Body of pancreas (tissue), 4 donors: ENCODE data around the gene KCNC1. TPM values are rescaled to one million over a fixed set of nuclear protein-coding genes. Genes with fewer than 3 reads are reported as not detected.

Experiments used
- ATAC-seq: fragments of 150-250 bp; one replicate; pipeline ENCODE4 v1.9.1; 2016
- DNase-seq, 4 donors: peaks; one replicate each; pipeline ENCODE4 v3.0.0-alpha.2; 2019
- H3K27ac ChIP-seq, 4 donors: fragments of 200-600 bp; sonication (generic); 1 replicate in 3 of 4; 2 replicates in 1 of 4; pipeline versions ENCODE4 v1.5.1 to v1.6.1; 2016 to 2019; ENCODE audit warnings: mild to moderate bottlenecking in 1 of 4, mixed read lengths in 1 of 4, moderate library complexity in 1 of 4
- H3K27me3 ChIP-seq, 2 donors: fragments of 200-600 bp; sonication (generic); one replicate each; pipeline ENCODE4 v1.6.0; 2016; ENCODE audit warnings: mild to moderate bottlenecking in 1 of 2
- H3K36me3 ChIP-seq, 2 donors: fragments of 200-600 bp; sonication (generic); replicated peaks in 1 of 2; 2 replicates each; pipeline ENCODE4 v1.5.1; 2016; ENCODE audit warnings: low read depth in 2 of 2; ENCODE audit not compliant: insufficient read depth in 1 of 2
- H3K4me1 ChIP-seq: fragments of 200-600 bp; sonication (generic); one replicate; pipeline ENCODE4 v1.6.0; 2016
- H3K4me3 ChIP-seq, 2 donors: fragments of 200-600 bp; sonication (generic); 1 replicate in 1 of 2; 2 replicates in 1 of 2; pipeline ENCODE4 v1.5.1; 2016 to 2019
- H3K9me3 ChIP-seq, 3 donors: fragments of 200-600 bp; sonication (generic); 1 replicate in 2 of 3; 2 replicates in 1 of 3; pipeline ENCODE4 v1.5.1; 2016
- POLR2A ChIP-seq, 3 donors: fragments of 450-650 bp; IDR thresholded peaks; one replicate each; pipeline ENCODE4 v1.6.1; 2016; ENCODE audit warnings: antibody characterized with exemption in 3 of 3, mild to moderate bottlenecking in 2 of 3
- WGBS, 2 donors: methylation state at CpG; one replicate each; pipeline ENCODE4 v1.1.5; 2017; 5-methylcytosine and 5-hydroxymethylcytosine counted together
- intact Hi-C: fragments of 100-400 bp; cut with DNase I; formaldehyde crosslinking; loops from one replicate; pipeline ENCODE4 v1.15.1; 2023
- total RNA-seq, 2 donors: library from RNA; depleted of rRNA; stranded (reverse); fragments of >200 nt; gene quantifications; one replicate each; pipeline ENCODE4 v1.1.0, GENCODE V29; 2016
- TF ChIP-seq, protein P1 (sequence below), 7 experiments: fragments of 450-650 bp in 4 of 7; fragments of 200-600 bp in 3 of 7; sonication (generic) in 3 of 7; IDR thresholded peaks; one replicate each; pipeline ENCODE4 v1.5.1; 2016 to 2019; ENCODE audit warnings: antibody characterized with exemption in 7 of 7

The KCNC1 gene
- total RNA-seq, 2 donors from 2014 or later: 0.26 TPM; not detected in 1

DNA sequence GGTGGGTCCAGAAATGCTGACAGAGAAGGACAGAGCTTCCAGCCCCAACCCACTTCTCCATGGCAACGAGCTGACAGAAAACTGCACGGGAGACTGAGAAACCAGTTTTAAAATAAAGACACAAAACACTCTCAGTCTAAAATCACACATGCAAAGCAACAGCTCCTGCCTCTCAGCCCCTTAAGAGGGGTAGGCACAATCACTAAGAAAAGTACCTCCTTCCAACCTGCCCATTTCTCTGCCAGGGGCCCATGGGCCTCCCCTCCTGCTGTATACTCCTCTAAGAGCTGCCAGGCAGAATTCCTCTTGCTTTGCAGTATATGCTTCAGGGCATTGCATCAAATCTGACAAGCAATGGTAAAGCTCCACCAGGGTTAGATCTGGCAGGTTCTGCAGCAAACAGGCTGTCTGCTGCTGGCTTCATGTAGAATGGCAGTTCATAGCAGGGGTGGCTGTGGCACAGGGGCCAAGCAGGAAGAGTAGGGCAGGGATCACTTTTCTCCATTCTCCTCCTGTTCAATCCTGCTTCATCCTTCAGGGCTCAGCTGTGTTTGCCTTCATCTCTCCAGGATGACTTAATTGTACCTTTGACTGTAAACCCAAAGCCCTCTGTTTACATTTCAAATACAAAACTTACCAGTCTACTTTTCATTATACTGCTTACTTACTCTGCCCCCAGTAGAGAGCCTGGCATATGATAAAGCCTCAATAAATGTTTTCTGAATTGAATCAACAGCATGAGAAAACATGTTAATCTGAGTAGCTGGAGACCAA is 77.7 kb downstream of the KCNC1 start:
- intact Hi-C loops: no loop called here
- Histone ChIP-seq H3K27ac (peak overlapping the region; percentile 42 to 75 (median 57)), H3K9me3 (no peaks in the 10 kb centered on the region), H3K36me3 (no peaks in the 10 kb centered on the region), H3K4me1 (peaks cover 50% of the 10 kb centered on the region), H3K27me3 (no peaks in the 10 kb centered on the region), H3K4me3 (no peak overlapping the region)
- WGBS, 2 donors: 39 to 67% methylated on average over 2 of the region's 2 CpGs
- DNase-seq: no peak
- TF ChIP-seq POLR2A (IDR thresholded peaks at IDR 0.05): no peak
- TF ChIP-seq, protein P1, sequence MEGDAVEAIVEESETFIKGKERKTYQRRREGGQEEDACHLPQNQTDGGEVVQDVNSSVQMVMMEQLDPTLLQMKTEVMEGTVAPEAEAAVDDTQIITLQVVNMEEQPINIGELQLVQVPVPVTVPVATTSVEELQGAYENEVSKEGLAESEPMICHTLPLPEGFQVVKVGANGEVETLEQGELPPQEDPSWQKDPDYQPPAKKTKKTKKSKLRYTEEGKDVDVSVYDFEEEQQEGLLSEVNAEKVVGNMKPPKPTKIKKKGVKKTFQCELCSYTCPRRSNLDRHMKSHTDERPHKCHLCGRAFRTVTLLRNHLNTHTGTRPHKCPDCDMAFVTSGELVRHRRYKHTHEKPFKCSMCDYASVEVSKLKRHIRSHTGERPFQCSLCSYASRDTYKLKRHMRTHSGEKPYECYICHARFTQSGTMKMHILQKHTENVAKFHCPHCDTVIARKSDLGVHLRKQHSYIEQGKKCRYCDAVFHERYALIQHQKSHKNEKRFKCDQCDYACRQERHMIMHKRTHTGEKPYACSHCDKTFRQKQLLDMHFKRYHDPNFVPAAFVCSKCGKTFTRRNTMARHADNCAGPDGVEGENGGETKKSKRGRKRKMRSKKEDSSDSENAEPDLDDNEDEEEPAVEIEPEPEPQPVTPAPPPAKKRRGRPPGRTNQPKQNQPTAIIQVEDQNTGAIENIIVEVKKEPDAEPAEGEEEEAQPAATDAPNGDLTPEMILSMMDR (IDR thresholded peaks at IDR 0.05): no peak
- ATAC-seq: no peak

- no peak for ATAC-seq
- intact Hi-C loops: no loop called here
- H3K9me3 ChIP-seq: no peaks in the 10 kb centered on the region
- no peak for TF ChIP-seq POLR2A (IDR thresholded peaks at IDR 0.05)
- TF ChIP-seq, protein P1 (IDR thresholded peaks at IDR 0.05): no peak
- H3K36me3 ChIP-seq: no peaks in the 10 kb centered on the region
- H3K27ac ChIP-seq: peak overlapping the region; percentile 42 to 75 (median 57)
- DNase-seq: no peak
- WGBS, 2 donors: 56 to 69% methylated on average over 4 of the region's 4 CpGs
- H3K4me3 ChIP-seq: no peak overlapping the region
- H3K4me1 ChIP-seq: peaks cover 50% of the 10 kb centered on the region
- H3K27me3 ChIP-seq: no peaks in the 10 kb centered on the region
Observed at GRCh38 chr11:17812865-17813187, 78.2 kb downstream of the KCNC1 start.

DNA sequence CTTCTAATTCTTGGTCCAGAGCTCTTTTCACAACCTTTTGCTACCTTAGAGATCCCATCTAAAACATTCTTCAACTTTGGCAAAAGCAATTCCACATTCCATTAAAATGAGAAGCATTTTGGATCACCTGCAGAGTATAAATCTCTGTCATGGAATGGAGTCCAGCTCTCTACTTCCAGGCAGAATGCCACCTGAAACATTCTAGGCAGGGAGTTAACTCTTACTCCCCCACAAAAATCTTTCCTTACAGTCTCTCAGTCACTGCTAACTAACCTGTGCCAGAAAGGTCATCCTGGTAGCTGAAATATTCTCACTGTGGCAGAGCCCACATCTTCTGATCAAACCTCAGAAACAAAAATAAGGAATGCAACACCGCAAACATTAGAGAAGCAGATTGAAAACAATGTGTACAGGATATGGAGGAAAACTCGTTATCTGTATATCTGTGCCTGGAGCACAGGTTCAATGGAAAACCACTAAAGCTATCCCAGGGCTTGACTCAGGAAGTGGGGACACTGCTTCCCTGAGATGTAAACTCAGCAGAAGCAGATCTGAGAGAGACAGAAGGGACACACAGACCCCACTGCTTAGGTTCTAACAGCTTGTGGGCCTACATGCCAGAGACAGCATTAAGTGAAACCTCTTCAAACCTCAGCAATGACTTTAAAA is 78.9 kb downstream of the KCNC1 start:
- intact Hi-C loops: no loop called here
- Histone ChIP-seq H3K36me3 (no peaks in the 10 kb centered on the region), H3K27ac (peak overlapping the region; percentile 42 to 75 (median 57)), H3K9me3 (no peaks in the 10 kb centered on the region), H3K27me3 (no peaks in the 10 kb centered on the region), H3K4me3 (no peak overlapping the region), H3K4me1 (peaks cover 50% of the 10 kb centered on the region)
- ATAC-seq (peak; percentile 79), DNase-seq (peak in 1 of 4 donors; percentile 16)
- no peak for TF ChIP-seq POLR2A (IDR thresholded peaks at IDR 0.05)
- TF ChIP-seq, protein P1 (IDR thresholded peaks at IDR 0.05): no peak
- WGBS, 2 donors: 74 to 85% methylated on average over 2 of the region's 2 CpGs

DNA sequence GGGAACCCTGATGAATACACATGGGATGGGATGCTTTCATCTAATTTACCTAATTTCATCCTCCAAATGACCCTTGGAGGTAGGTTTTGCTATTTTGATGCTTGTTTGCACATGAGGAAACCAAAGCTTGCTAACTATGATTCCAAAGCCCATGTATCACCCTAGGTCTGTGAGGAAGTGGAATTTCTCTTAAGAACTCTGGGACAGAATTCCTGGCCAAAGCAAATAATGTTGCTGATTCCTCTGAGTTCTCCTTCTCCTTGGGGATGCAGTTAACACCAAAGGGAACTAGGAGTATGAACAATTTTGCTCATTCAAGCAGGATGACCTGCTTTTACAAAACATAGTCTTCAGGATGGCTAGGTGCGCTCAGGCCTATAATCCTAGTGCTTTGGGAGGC is 80.0 kb downstream of the KCNC1 start:
- intact Hi-C loops: no loop called here
- no peak for DNase-seq
- WGBS, 2 donors: 94% methylated on average over 1 of the region's 1 CpG

More for the DNA sequence above, 80.0 kb downstream of the KCNC1 start:
- Histone ChIP-seq H3K9me3 (no peaks in the 10 kb centered on the region), H3K36me3 (no peaks in the 10 kb centered on the region), H3K4me1 (peaks cover 50% of the 10 kb centered on the region), H3K27me3 (no peaks in the 10 kb centered on the region), H3K4me3 (no peak overlapping the region), H3K27ac (peak overlapping the region in 3 of 4 donors; percentile 48 to 75 (median 66))
- no peak for ATAC-seq
- TF ChIP-seq POLR2A (IDR thresholded peaks at IDR 0.05): no peak
- TF ChIP-seq, protein P1 (IDR thresholded peaks at IDR 0.05): no peak
